ENCODE measurements around the gene SPG11.
"Not testable (repeated sequence)": the region's sequence is repeated elsewhere in the genome, so short reads cannot be mapped to it uniquely, and the experiment has no call there.

The SPG11 gene

DNA sequence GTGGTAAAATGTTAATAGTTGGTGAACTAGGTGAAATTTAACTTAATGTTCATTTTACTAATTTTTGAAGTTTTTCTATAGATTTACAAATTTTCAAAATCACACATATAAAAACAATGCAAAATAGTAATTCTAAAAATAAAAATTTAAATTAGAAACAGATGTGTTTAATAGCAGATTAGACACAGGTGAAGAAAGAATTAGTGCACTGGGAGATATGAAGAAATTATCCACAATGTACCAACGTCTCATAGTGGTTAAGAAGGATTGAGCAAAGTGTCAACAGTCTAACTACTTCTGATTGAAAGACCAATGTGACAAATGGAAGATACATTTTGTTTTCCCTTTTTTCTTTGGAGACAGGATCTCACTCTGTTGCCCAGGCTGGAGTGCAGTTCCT lies 26.5 kb downstream of the SPG11 start:
- Histone ChIP-seq H3K4me1 (ENCODE audit: control insufficient read depth, low read length) (0 out of 2 replicates have a peak, but pooled peaks cover 3% of the 10 kb centered on the region), H3F3A (ENCODE audit: control insufficient read depth, insufficient read depth) (no peaks in the 10 kb centered on the region), H3K27me3 (ENCODE audit: control insufficient read depth, low read length) (no peaks in the 10 kb centered on the region), H3K4me3 (ENCODE audit: low read length) (no peak overlapping the region), H3K9me3 (ENCODE audit: control insufficient read depth, insufficient read depth, low read length) (no peaks in the 10 kb centered on the region), H3K27ac (ENCODE audit: low read depth, low read length) (no peak overlapping the region), H3K36me3 (ENCODE audit: control insufficient read depth, low read length) (peaks cover 51% of the 10 kb centered on the region), H3K9me2 (replicated peaks; ENCODE audit: control insufficient read depth, low read length) (no peaks in the 10 kb centered on the region), H3K79me2 (ENCODE audit: control insufficient read depth, low read length) (peaks cover 3% of the 10 kb centered on the region; the same call in 1 of the 2 replicates), H4K20me1 (ENCODE audit: control insufficient read depth, insufficient read depth, low read depth, low read length) (no peaks in the 10 kb centered on the region), H3K4me2 (ENCODE audit: low read length) (no peak overlapping the region)
- no peak for TF ChIP-seq EZH2phosphoT487 (IDR thresholded peaks at IDR 0.05; ENCODE audit: borderline replicate concordance, low read length)
- TF ChIP-seq, protein P1, sequence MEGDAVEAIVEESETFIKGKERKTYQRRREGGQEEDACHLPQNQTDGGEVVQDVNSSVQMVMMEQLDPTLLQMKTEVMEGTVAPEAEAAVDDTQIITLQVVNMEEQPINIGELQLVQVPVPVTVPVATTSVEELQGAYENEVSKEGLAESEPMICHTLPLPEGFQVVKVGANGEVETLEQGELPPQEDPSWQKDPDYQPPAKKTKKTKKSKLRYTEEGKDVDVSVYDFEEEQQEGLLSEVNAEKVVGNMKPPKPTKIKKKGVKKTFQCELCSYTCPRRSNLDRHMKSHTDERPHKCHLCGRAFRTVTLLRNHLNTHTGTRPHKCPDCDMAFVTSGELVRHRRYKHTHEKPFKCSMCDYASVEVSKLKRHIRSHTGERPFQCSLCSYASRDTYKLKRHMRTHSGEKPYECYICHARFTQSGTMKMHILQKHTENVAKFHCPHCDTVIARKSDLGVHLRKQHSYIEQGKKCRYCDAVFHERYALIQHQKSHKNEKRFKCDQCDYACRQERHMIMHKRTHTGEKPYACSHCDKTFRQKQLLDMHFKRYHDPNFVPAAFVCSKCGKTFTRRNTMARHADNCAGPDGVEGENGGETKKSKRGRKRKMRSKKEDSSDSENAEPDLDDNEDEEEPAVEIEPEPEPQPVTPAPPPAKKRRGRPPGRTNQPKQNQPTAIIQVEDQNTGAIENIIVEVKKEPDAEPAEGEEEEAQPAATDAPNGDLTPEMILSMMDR (IDR thresholded peaks at IDR 0.05; ENCODE audit: low read depth, low read length, poor library complexity, severe bottlenecking), result no peak

DNA sequence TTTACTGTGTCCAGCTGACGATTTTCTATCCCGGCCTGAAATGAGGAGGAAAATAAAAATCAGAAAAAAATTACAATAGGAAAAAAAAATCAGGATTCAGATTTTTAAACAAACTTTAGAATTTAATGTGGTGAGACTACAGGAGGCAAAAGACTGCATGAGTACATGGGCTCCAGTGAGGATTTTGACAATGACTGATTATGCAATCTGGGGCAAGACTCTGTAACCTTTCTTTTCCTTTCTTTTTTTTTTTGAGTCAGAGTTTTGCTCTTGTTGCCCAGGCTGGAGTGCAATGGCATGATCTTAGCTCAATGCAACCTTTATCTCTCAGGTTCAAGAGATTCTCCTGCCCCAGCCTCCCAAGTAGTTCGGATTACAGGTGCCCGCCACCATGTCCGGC lies 29.9 kb downstream of the SPG11 start:
- Histone ChIP-seq H3K4me1 (ENCODE audit: control insufficient read depth, low read length) (0 out of 2 replicates have a peak, but pooled peaks cover 3% of the 10 kb centered on the region), H3K9me2 (replicated peaks; ENCODE audit: control insufficient read depth, low read length) (no peaks in the 10 kb centered on the region), H3F3A (ENCODE audit: control insufficient read depth, insufficient read depth) (no peaks in the 10 kb centered on the region), H3K27ac (ENCODE audit: low read depth, low read length) (no peak overlapping the region), H4K20me1 (ENCODE audit: control insufficient read depth, insufficient read depth, low read depth, low read length) (no peaks in the 10 kb centered on the region), H3K9me3 (ENCODE audit: control insufficient read depth, insufficient read depth, low read length) (no peaks in the 10 kb centered on the region), H3K4me3 (ENCODE audit: low read length) (no peak overlapping the region), H3K36me3 (ENCODE audit: control insufficient read depth, low read length) (peaks cover 62% of the 10 kb centered on the region), H3K79me2 (ENCODE audit: control insufficient read depth, low read length) (no peaks in the 10 kb centered on the region), H3K27me3 (ENCODE audit: control insufficient read depth, low read length) (no peaks in the 10 kb centered on the region), H3K4me2 (ENCODE audit: low read length) (no peak overlapping the region)
- TF ChIP-seq, protein P1 (IDR thresholded peaks at IDR 0.05; ENCODE audit: low read depth, low read length, poor library complexity, severe bottlenecking), result no peak
- TF ChIP-seq EZH2phosphoT487 (IDR thresholded peaks at IDR 0.05; ENCODE audit: borderline replicate concordance, low read length), result no peak

- H3K79me2 ChIP-seq (ENCODE audit: control insufficient read depth, low read length); H4K20me1 ChIP-seq (ENCODE audit: control insufficient read depth, insufficient read depth, low read depth, low read length); H3K4me3 ChIP-seq (ENCODE audit: low read length); H3K27me3 ChIP-seq (ENCODE audit: control insufficient read depth, low read length); H3F3A ChIP-seq (ENCODE audit: control insufficient read depth, insufficient read depth); H3K27ac ChIP-seq (ENCODE audit: low read depth, low read length); H3K9me2 ChIP-seq (replicated peaks; ENCODE audit: control insufficient read depth, low read length); H3K9me3 ChIP-seq (ENCODE audit: control insufficient read depth, insufficient read depth, low read length); H3K4me1 ChIP-seq (ENCODE audit: control insufficient read depth, low read length); H3K4me2 ChIP-seq (ENCODE audit: low read length): not testable (repeated sequence)
- H3K36me3 ChIP-seq (ENCODE audit: control insufficient read depth, low read length), result peaks cover 82% of the 10 kb centered on the region
Observed at GRCh38 chr15:44625286-44625685, 38.2 kb downstream of the SPG11 start.

DNA sequence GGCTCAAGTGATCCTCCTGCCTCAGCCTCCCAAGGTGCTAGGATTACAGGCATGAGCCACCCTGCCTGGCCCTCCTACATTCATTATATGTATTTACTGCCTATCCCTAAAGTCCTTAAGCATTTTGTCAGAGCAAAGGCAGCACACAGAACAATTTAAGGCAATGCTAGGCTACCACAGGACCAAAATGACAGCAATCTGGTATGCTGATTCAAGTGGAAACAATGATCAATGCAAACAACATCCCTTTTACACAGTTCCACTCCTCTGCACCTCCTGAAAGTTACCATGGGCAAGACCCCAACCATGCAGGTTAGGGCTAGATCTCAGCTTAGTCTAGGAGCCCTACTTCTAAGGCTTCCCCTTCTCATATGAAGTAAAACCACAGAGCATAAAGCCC lies 40.3 kb downstream of the SPG11 start:
- no peak overlapping the region for H3K4me3 ChIP-seq (ENCODE audit: low read length)
- no peak overlapping the region for H3K4me2 ChIP-seq (ENCODE audit: low read length)
- peaks cover 61% of the 10 kb centered on the region for H3K36me3 ChIP-seq (ENCODE audit: control insufficient read depth, low read length)
- H3K9me2 ChIP-seq (replicated peaks; ENCODE audit: control insufficient read depth, low read length), result no peaks in the 10 kb centered on the region
- no peaks in the 10 kb centered on the region for H3K9me3 ChIP-seq (ENCODE audit: control insufficient read depth, insufficient read depth, low read length)
- TF ChIP-seq, protein P1 (IDR thresholded peaks at IDR 0.05; ENCODE audit: low read depth, low read length, poor library complexity, severe bottlenecking), result no peak
- TF ChIP-seq EZH2phosphoT487 (IDR thresholded peaks at IDR 0.05; ENCODE audit: borderline replicate concordance, low read length), result no peak
- no peak overlapping the region for H3K27ac ChIP-seq (ENCODE audit: low read depth, low read length)
- H3K79me2 ChIP-seq (ENCODE audit: control insufficient read depth, low read length), result no peaks in the 10 kb centered on the region
- no peaks in the 10 kb centered on the region for H3K27me3 ChIP-seq (ENCODE audit: control insufficient read depth, low read length)
- H3F3A ChIP-seq (ENCODE audit: control insufficient read depth, insufficient read depth), result 0 out of 2 replicates have a peak, but pooled peaks cover 3% of the 10 kb centered on the region
- no peaks in the 10 kb centered on the region for H3K4me1 ChIP-seq (ENCODE audit: control insufficient read depth, low read length)
- no peaks in the 10 kb centered on the region for H4K20me1 ChIP-seq (ENCODE audit: control insufficient read depth, insufficient read depth, low read depth, low read length)
